HEK293 (cell line): ENCODE results near the gene SRCIN1.

ENCODE experiments used
- CTCF ChIA-PET: fragments of 350-600 bp; formaldehyde crosslinking; extraction: SDS; loops from one replicate; lab custom pipeline; 2021; ENCODE audit warnings: antibody characterized with exemption; lab: Yijun Ruan, JAX
- POLR2A ChIA-PET: fragments of 300-600 bp; formaldehyde crosslinking; extraction: SDS; loops from one replicate; lab custom pipeline; 2020; ENCODE audit warnings: antibody characterized with exemption, inconsistent platforms; lab: Yijun Ruan, JAX
- H3K27ac ChIP-seq: fragments of 200-500 bp; sonication (Bioruptor generic); 2 replicates; pipeline ENCODE4 v1.5.1; 2014; ENCODE audit warnings: low read depth, low read length, control low read depth, inconsistent platforms; ENCODE audit errors: extremely low read depth
- H3K36me3 ChIP-seq, 2 experiments: fragments of 200-500 bp in 1 of 2; sonication (Bioruptor generic) in 1 of 2; 1 replicate in 1 of 2; 2 replicates in 1 of 2; pipeline ENCODE4 v1.5.1; 2014 to 2017; ENCODE audit warnings: inconsistent platforms in 2 of 2, low read length in 2 of 2; ENCODE audit not compliant: control insufficient read depth in 2 of 2, insufficient read depth in 1 of 2
- H3K4me1 ChIP-seq: fragments of 200-500 bp; sonication (Bioruptor generic); 2 replicates; pipeline ENCODE4 v1.5.1; 2014; ENCODE audit warnings: mild to moderate bottlenecking, low read length, inconsistent platforms; ENCODE audit not compliant: control insufficient read depth, insufficient read depth
- H3K4me3 ChIP-seq: 2 replicates; pipeline ENCODE4 v1.5.1; 2011; ENCODE audit warnings: low read depth, mild to moderate bottlenecking, control low read depth, low read length, moderate library complexity
- H3K9me3 ChIP-seq: fragments of 200-500 bp; sonication (Bioruptor generic); 2 replicates; pipeline ENCODE4 v1.5.1; 2014; ENCODE audit warnings: low read depth, low read length, inconsistent platforms; ENCODE audit not compliant: control insufficient read depth, insufficient read depth
- BCL11B ChIP-seq: fragments of 450-650 bp; formaldehyde crosslinking; IDR thresholded peaks from 2 replicates; pipeline ENCODE4 v1.5.1; 2016; ENCODE audit warnings: low read depth, missing biosample characterization, missing genetic modification characterization
- GLIS2 ChIP-seq: fragments of 450-650 bp; formaldehyde crosslinking; IDR thresholded peaks from 2 replicates; pipeline ENCODE4 v1.5.1; 2016; ENCODE audit warnings: missing biosample characterization, missing genetic modification characterization
- KLF1 ChIP-seq: fragments of 450-650 bp; formaldehyde crosslinking; IDR thresholded peaks from 2 replicates; pipeline ENCODE4 v1.5.1; 2016; ENCODE audit warnings: missing biosample characterization, missing genetic modification characterization
- KLF17 ChIP-seq: fragments of 450-650 bp; formaldehyde crosslinking; IDR thresholded peaks from 2 replicates; pipeline ENCODE4 v1.5.1; 2016; ENCODE audit warnings: missing biosample characterization, missing genetic modification characterization
- SCRT1 ChIP-seq: fragments of 450-650 bp; formaldehyde crosslinking; IDR thresholded peaks from 2 replicates; pipeline ENCODE4 v1.5.1; 2016; ENCODE audit warnings: missing biosample characterization, missing genetic modification characterization, borderline replicate concordance
- SP7 ChIP-seq: fragments of 450-650 bp; formaldehyde crosslinking; IDR thresholded peaks from 2 replicates; pipeline ENCODE4 v1.5.1; 2016; ENCODE audit warnings: missing biosample characterization, missing genetic modification characterization
- TCF7L2 ChIP-seq: IDR thresholded peaks from 2 replicates; pipeline ENCODE4 v1.6.1; 2011; ENCODE audit warnings: low read depth, mild to moderate bottlenecking, inconsistent platforms, low read length, moderate library complexity, borderline replicate concordance
- ZBTB10 ChIP-seq: fragments of 450-650 bp; formaldehyde crosslinking; IDR thresholded peaks from 2 replicates; pipeline ENCODE4 v1.5.1; 2016; ENCODE audit warnings: missing biosample characterization, missing genetic modification characterization
- ZBTB49 ChIP-seq: fragments of 450-650 bp; formaldehyde crosslinking; IDR thresholded peaks from 2 replicates; pipeline ENCODE4 v1.5.1; 2016; ENCODE audit warnings: missing biosample characterization, missing genetic modification characterization, low read depth
- ZBTB8A ChIP-seq: fragments of 450-650 bp; formaldehyde crosslinking; IDR thresholded peaks from 2 replicates; pipeline ENCODE4 v1.5.1; 2016; ENCODE audit warnings: missing biosample characterization, missing genetic modification characterization
- ZFP37 ChIP-seq: fragments of 450-650 bp; formaldehyde crosslinking; IDR thresholded peaks from 2 replicates; pipeline ENCODE4 v1.5.1; 2016; ENCODE audit warnings: missing biosample characterization, missing genetic modification characterization
- ZFP69B ChIP-seq: fragments of 450-650 bp; formaldehyde crosslinking; IDR thresholded peaks from 2 replicates; pipeline ENCODE4 v1.5.1; 2016; ENCODE audit warnings: missing biosample characterization, missing genetic modification characterization
- ZNF114 ChIP-seq: fragments of 450-650 bp; formaldehyde crosslinking; IDR thresholded peaks from 2 replicates; pipeline ENCODE4 v1.5.0; 2017; ENCODE audit warnings: missing biosample characterization, missing genetic modification characterization
- ZNF121 ChIP-seq: fragments of 450-650 bp; formaldehyde crosslinking; IDR thresholded peaks from 2 replicates; pipeline ENCODE4 v1.5.1; 2016; ENCODE audit warnings: missing biosample characterization, missing genetic modification characterization
- ZNF138 ChIP-seq: fragments of 450-650 bp; formaldehyde crosslinking; IDR thresholded peaks from 2 replicates; pipeline ENCODE4 v1.5.1; 2016; ENCODE audit warnings: missing biosample characterization, missing genetic modification characterization, borderline replicate concordance
- ZNF184 ChIP-seq: fragments of 450-650 bp; IDR thresholded peaks from 2 replicates; pipeline ENCODE4 v1.5.1; 2018; ENCODE audit warnings: missing biosample characterization, mild to moderate bottlenecking, missing genetic modification characterization
- ZNF391 ChIP-seq: fragments of 450-650 bp; formaldehyde crosslinking; IDR thresholded peaks from 2 replicates; pipeline ENCODE4 v1.5.1; 2016; ENCODE audit warnings: low read depth, missing biosample characterization, missing genetic modification characterization, borderline replicate concordance
- ZNF449 ChIP-seq: fragments of 450-650 bp; formaldehyde crosslinking; IDR thresholded peaks from 2 replicates; pipeline ENCODE4 v1.5.1; 2017; ENCODE audit warnings: missing biosample characterization, mild to moderate bottlenecking, missing genetic modification characterization, moderate library complexity
- ZNF530 ChIP-seq: fragments of 450-650 bp; formaldehyde crosslinking; IDR thresholded peaks from 2 replicates; pipeline ENCODE4 v1.5.1; 2016; ENCODE audit warnings: low read depth, missing biosample characterization, missing genetic modification characterization
- ZNF600 ChIP-seq: fragments of 450-650 bp; formaldehyde crosslinking; IDR thresholded peaks from 2 replicates; pipeline ENCODE4 v1.5.1; 2016; ENCODE audit warnings: missing biosample characterization, missing genetic modification characterization
- ZNF629 ChIP-seq: fragments of 450-650 bp; formaldehyde crosslinking; IDR thresholded peaks from 2 replicates; pipeline ENCODE4 v1.5.1; 2017; ENCODE audit warnings: missing biosample characterization, missing genetic modification characterization
- ZNF768 ChIP-seq: fragments of 450-650 bp; formaldehyde crosslinking; IDR thresholded peaks from 2 replicates; pipeline ENCODE4 v1.5.1; 2018; ENCODE audit warnings: missing biosample characterization, mild to moderate bottlenecking, missing genetic modification characterization
- ZNF785 ChIP-seq: fragments of 450-650 bp; formaldehyde crosslinking; IDR thresholded peaks from 2 replicates; pipeline ENCODE4 v1.5.1; 2016; ENCODE audit warnings: missing biosample characterization, missing genetic modification characterization
- ZNF791 ChIP-seq: fragments of 450-650 bp; formaldehyde crosslinking; IDR thresholded peaks from 2 replicates; pipeline ENCODE4 v1.5.1; 2016; ENCODE audit warnings: missing biosample characterization, missing genetic modification characterization
- ZNF792 ChIP-seq: fragments of 450-650 bp; formaldehyde crosslinking; IDR thresholded peaks from 2 replicates; pipeline ENCODE4 v1.5.1; 2016; ENCODE audit warnings: missing biosample characterization, missing genetic modification characterization
- ZNF843 ChIP-seq: fragments of 450-650 bp; formaldehyde crosslinking; IDR thresholded peaks from 2 replicates; pipeline ENCODE4 v1.5.1; 2016; ENCODE audit warnings: missing biosample characterization, missing genetic modification characterization
- ZXDB ChIP-seq: fragments of 450-650 bp; formaldehyde crosslinking; IDR thresholded peaks from 2 replicates; pipeline ENCODE4 v1.5.1; 2016; ENCODE audit warnings: missing biosample characterization, missing genetic modification characterization

SRCIN1 gene

GRCh38 chr17:38559880-38560230 is 45.9 kb downstream of the SRCIN1 start:
- no peak overlapping the region for H3K27ac ChIP-seq
- TF ChIP-seq ZNF114 (tag by site-specific recombination): no peak
- no peak for TF ChIP-seq ZXDB (tag by site-specific recombination)
- TF ChIP-seq ZBTB10 (tag by site-specific recombination): 0 out of 2 replicates have a peak, but pooled peaks have one; percentile 11
- TF ChIP-seq GLIS2: 0 out of 2 replicates have a peak, but pooled peaks have one; percentile 22
- TF ChIP-seq TCF7L2: no peak
- TF ChIP-seq, all 188 proteins: peak for 2
- ChIA-PET POLR2A (interaction anchor here (0.9 to 2.4 kb wide), 5 partner anchors 22 to 42 kb away, joined by 3 to 14 read pairs (median 6); no protein-coding TSS in a partner anchor), CTCF (interaction anchor here (0.6 to 10.8 kb wide), 22 partner anchors 10 to 1015 kb away, joined by 3 to 264 read pairs (median 6); partner anchors contain the start of genes EPOP and SRCIN1)
- Histone ChIP-seq H3K4me3 (no peak overlapping the region), H3K4me1 (peaks cover 15% of the 10 kb centered on the region), H3K36me3 (peaks cover 0 to 14% of the 10 kb centered on the region in 2 experiments; a peak in 1 of 3 replicates), H3K9me3 (no peaks in the 10 kb centered on the region)

- H3K4me3 ChIP-seq: peak overlapping the region; percentile 26
- H3K9me3 ChIP-seq: no peaks in the 10 kb centered on the region
- peaks cover 15% of the 10 kb centered on the region for H3K4me1 ChIP-seq
- H3K36me3 ChIP-seq: peaks cover 0 to 16% of the 10 kb centered on the region in 2 experiments; a peak in 1 of 3 replicates
- CTCF ChIA-PET: interaction anchor here (0.6 to 10.8 kb wide), 35 partner anchors 9 to 1816 kb away, joined by 3 to 264 read pairs (median 6); partner anchors contain the start of genes EPOP and SRCIN1
- POLR2A ChIA-PET: interaction anchor here (0.9 to 2.4 kb wide), 11 partner anchors 10 to 108 kb away, joined by 3 to 14 read pairs (median 5); no protein-coding TSS in a partner anchor
- H3K27ac ChIP-seq: no peak overlapping the region; the same call in 1 of the 2 replicates
- TF ChIP-seq ZNF792 (tag by site-specific recombination) (no peak), ZNF843 (peak; percentile 34), ZNF791 (tag by site-specific recombination) (no peak), ZNF629 (tag by site-specific recombination) (peak; percentile 81), KLF1 (tag by site-specific recombination) (peak; percentile 99), KLF17 (tag by site-specific recombination) (peak; percentile 90), SCRT1 (tag by site-specific recombination) (no peak), ZNF530 (tag by site-specific recombination) (no peak), ZNF768 (tag by site-specific recombination) (no peak), ZBTB8A (tag by site-specific recombination) (peak; percentile 92), ZNF449 (no peak), ZXDB (tag by site-specific recombination) (no peak), ZNF391 (tag by site-specific recombination) (peak; percentile 28; the same call in 1 of the 2 replicates), ZBTB49 (tag by site-specific recombination) (no peak), ZNF600 (tag by site-specific recombination) (peak; percentile 91), ZFP69B (tag by site-specific recombination) (0 out of 2 replicates have a peak, but pooled peaks have one; percentile 51), ZNF138 (no peak), BCL11B (tag by site-specific recombination) (peak; percentile 40; the same call in 1 of the 2 replicates), SP7 (tag by site-specific recombination) (peak; percentile 73), ZNF184 (no peak), ZFP37 (tag by site-specific recombination) (no peak), ZNF121 (no peak), ZNF785 (tag by site-specific recombination) (no peak)
These were observed 46.5 kb downstream of the SRCIN1 start for GRCh38 chr17:38559051-38559879.
